PC-9 (cell line): ENCODE measurements around the gene GBP5. TPM values are rescaled to one million over a fixed set of nuclear protein-coding genes. Genes with fewer than 3 reads are reported as not detected.

Experiments
- BruUV-seq: library from RNA; stranded (reverse); fragments of 400-500 nt; replicated peaks from 2 replicates; lab custom pipeline; 2021; lab: Mats Ljungman, UMichigan
- CTCF ChIA-PET: fragments of 300-600 bp; sonication (Branson Sonifier 250); formaldehyde crosslinking; loops from one replicate; lab custom pipeline; 2022; ENCODE audit warnings: antibody characterized with exemption; lab: Charles Lee
- POLR2A ChIA-PET: fragments of 300-600 bp; sonication (Branson Sonifier 250); formaldehyde crosslinking; loops from one replicate; lab custom pipeline; 2022; ENCODE audit warnings: antibody characterized with exemption; ENCODE audit not compliant: unreplicated experiment; lab: Charles Lee
- DNase-seq, 2 experiments: peaks; one replicate each; pipeline versions ENCODE4 v3.0.0 to v3.0.0-alpha.2; 2015 to 2022; ENCODE audit warnings: mixed read lengths in 1 of 2
- H2AFZ ChIP-seq: fragments of 200-600 bp; sonication (generic); 2 replicates; pipeline ENCODE4 v1.8.1; 2017; ENCODE audit warnings: antibody characterized with exemption
- H3F3A ChIP-seq: fragments of 200-600 bp; sonication (generic); 2 replicates; pipeline ENCODE4 v1.8.1; 2017; ENCODE audit warnings: antibody characterized with exemption, mild to moderate bottlenecking, low read depth; ENCODE audit not compliant: insufficient read depth
- H3K27ac ChIP-seq: fragments of 200-600 bp; sonication (generic); 2 replicates; pipeline ENCODE4 v1.6.1; 2016; ENCODE audit warnings: mixed run types
- H3K27me3 ChIP-seq: fragments of 200-600 bp; sonication (generic); 2 replicates; pipeline ENCODE4 v1.6.1; 2016; ENCODE audit warnings: low read depth, mixed run types; ENCODE audit not compliant: insufficient read depth
- H3K36me3 ChIP-seq: fragments of 200-600 bp; sonication (generic); 2 replicates; pipeline ENCODE4 v1.6.1; 2016; ENCODE audit warnings: low read depth, mixed run types
- H3K4me1 ChIP-seq: fragments of 200-600 bp; sonication (generic); replicated peaks from 2 replicates; pipeline ENCODE4 v1.6.1; 2016; ENCODE audit warnings: mixed run types; ENCODE audit not compliant: insufficient read depth
- H3K4me2 ChIP-seq: fragments of 200-600 bp; sonication (generic); 2 replicates; pipeline ENCODE4 v1.6.1; 2017; ENCODE audit warnings: mixed run types
- H3K4me3 ChIP-seq: fragments of 200-600 bp; sonication (generic); 2 replicates; pipeline ENCODE4 v1.6.1; 2016; ENCODE audit warnings: mixed run types
- H3K79me2 ChIP-seq: fragments of 200-600 bp; sonication (generic); 2 replicates; pipeline ENCODE4 v1.6.1; 2017; ENCODE audit warnings: low read depth, mixed run types
- H3K9me2 ChIP-seq: fragments of 200-600 bp; sonication (generic); 2 replicates; pipeline ENCODE4 v1.8.1; 2017; ENCODE audit warnings: mild to moderate bottlenecking; ENCODE audit not compliant: insufficient read depth
- H3K9me3 ChIP-seq: fragments of 200-600 bp; sonication (generic); 2 replicates; pipeline ENCODE4 v1.8.1; 2016; ENCODE audit warnings: low read depth; ENCODE audit not compliant: insufficient read depth
- H4K20me1 ChIP-seq: fragments of 200-600 bp; sonication (generic); 2 replicates; pipeline ENCODE4 v1.8.1; 2017; ENCODE audit not compliant: insufficient read depth
- EZH2 ChIP-seq: fragments of 200-600 bp; sonication (generic); IDR thresholded peaks from 2 replicates; pipeline ENCODE4 v1.8.0; 2017; ENCODE audit warnings: antibody characterized with exemption, low read depth
- intact Hi-C: fragments of 100-400 bp; cut with micrococcal nuclease; formaldehyde crosslinking; loops from one replicate; pipeline ENCODE4 v1.10.0; 2022; ENCODE audit not compliant: unreplicated experiment
- total RNA-seq: library from RNA; stranded (reverse); gene quantifications from 2 replicates; pipeline ENCODE4 v1.2.3, GENCODE V29; 2021
- TF ChIP-seq, protein P1 (sequence below): fragments of 200-600 bp; sonication (generic); conservative IDR thresholded peaks from 2 replicates; pipeline ENCODE4 v1.6.1; 2017; ENCODE audit warnings: mixed run types, antibody characterized with exemption, mild to moderate bottlenecking, moderate library complexity

The GBP5 gene
- total RNA-seq, 1 experiment from 2014 or later, result not detected

DNA sequence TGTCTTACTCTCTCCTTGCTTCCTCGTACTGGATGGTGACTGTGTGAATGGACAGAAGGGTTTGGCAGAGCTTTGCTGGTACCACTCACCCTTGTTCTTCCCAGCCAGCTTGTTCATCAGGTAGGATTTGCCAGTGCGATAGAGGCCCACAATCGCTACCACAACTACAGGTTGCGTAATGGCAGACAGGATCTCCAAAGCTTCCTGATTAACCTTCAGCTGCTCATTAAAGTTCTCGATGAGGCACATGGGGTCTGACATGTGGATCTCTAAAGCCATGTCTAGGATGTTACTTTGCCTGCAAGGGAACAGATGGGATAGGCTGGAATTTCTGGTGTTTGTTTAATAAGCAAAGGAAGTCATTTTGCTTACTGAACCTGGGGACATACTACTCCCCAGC is 3.4 kb downstream of the GBP5 start:
- H3F3A ChIP-seq, result no peaks in the 10 kb centered on the region
- no peaks in the 10 kb centered on the region for H3K79me2 ChIP-seq
- no peaks in the 10 kb centered on the region for H3K9me3 ChIP-seq
- H2AFZ ChIP-seq, result no peak overlapping the region
- H3K27ac ChIP-seq, result no peak overlapping the region
- ChIA-PET CTCF (no interaction called here), POLR2A (no interaction called here)
- intact Hi-C loops, result no loop called here
- no TSS peak for BruUV-seq
- no peak overlapping the region for H3K4me2 ChIP-seq
- peak in 1 of 2 experiments; percentile 16 for DNase-seq
- H4K20me1 ChIP-seq, result no peaks in the 10 kb centered on the region
- no peaks in the 10 kb centered on the region for H3K9me2 ChIP-seq
- H3K27me3 ChIP-seq, result no peaks in the 10 kb centered on the region
- TF ChIP-seq, protein P1, sequence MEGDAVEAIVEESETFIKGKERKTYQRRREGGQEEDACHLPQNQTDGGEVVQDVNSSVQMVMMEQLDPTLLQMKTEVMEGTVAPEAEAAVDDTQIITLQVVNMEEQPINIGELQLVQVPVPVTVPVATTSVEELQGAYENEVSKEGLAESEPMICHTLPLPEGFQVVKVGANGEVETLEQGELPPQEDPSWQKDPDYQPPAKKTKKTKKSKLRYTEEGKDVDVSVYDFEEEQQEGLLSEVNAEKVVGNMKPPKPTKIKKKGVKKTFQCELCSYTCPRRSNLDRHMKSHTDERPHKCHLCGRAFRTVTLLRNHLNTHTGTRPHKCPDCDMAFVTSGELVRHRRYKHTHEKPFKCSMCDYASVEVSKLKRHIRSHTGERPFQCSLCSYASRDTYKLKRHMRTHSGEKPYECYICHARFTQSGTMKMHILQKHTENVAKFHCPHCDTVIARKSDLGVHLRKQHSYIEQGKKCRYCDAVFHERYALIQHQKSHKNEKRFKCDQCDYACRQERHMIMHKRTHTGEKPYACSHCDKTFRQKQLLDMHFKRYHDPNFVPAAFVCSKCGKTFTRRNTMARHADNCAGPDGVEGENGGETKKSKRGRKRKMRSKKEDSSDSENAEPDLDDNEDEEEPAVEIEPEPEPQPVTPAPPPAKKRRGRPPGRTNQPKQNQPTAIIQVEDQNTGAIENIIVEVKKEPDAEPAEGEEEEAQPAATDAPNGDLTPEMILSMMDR, result no peak
- TF ChIP-seq EZH2, result no peak
- no peak overlapping the region for H3K4me3 ChIP-seq
- no peaks in the 10 kb centered on the region for H3K4me1 ChIP-seq
- no peaks in the 10 kb centered on the region for H3K36me3 ChIP-seq

DNA sequence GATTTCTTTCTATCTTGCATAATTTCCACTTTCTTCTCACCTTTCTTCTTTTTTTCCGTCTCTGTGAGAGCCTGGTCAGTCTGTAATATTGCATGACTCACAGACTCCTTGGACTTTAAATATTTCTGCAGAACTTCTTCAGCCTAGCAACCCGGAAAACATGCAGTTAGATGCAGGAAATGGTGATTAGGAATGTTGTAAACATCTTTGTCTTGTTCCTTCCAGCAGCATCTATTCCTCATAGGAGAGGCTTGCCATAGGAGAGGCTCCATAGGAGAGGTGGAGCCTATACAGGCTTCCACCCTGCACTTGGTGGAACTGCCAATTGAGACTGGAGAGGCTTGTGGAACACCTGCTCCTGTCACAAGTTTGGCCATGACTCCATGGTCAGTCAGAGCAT is 10.0 kb downstream of the GBP5 start:
- no peaks in the 10 kb centered on the region for H3K9me2 ChIP-seq
- TF ChIP-seq, protein P1, result no peak
- TF ChIP-seq EZH2, result no peak
- no peaks in the 10 kb centered on the region for H3F3A ChIP-seq
- CTCF ChIA-PET, result no interaction called here
- intact Hi-C loops, result no loop called here
- POLR2A ChIA-PET, result no interaction called here
- no peaks in the 10 kb centered on the region; the same call in 1 of the 2 replicates for H3K4me1 ChIP-seq
- H3K4me3 ChIP-seq, result no peak overlapping the region
- no peaks in the 10 kb centered on the region for H3K27me3 ChIP-seq
- no peak overlapping the region for H2AFZ ChIP-seq
- peak in 1 of 2 experiments; percentile 47 for DNase-seq
- no peak overlapping the region for H3K27ac ChIP-seq
- H4K20me1 ChIP-seq, result no peaks in the 10 kb centered on the region
- BruUV-seq, result no TSS peak
- no peaks in the 10 kb centered on the region for H3K36me3 ChIP-seq
- no peaks in the 10 kb centered on the region for H3K9me3 ChIP-seq
- no peaks in the 10 kb centered on the region for H3K79me2 ChIP-seq
- H3K4me2 ChIP-seq, result no peak overlapping the region

DNA sequence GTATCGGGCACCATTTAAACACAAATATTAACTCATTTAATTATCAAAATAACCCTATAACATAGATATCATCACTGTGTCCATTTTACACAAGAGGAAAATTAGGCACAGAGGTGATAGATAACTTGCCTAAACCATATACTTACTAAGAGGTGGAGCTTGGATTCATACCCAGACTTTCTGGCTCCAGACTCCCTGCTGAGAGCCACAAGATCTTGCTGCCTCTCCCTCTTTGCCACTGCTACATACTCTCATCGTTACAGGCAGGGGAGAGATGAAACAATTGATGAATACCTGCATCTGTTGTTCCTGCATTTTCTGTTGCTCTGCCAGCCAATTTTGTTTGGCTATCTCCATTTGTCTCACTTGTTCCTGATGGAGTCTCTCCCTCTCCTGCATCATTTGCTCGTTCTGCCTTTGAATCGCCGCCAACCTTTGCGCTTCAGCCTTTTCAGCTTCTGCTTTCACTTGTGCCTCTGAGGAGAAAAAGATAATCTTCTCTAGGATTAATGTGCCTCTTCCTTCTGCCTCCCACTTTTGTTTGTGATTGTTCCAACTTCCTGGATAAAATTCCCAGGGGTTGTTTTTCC is 10.6 kb downstream of the GBP5 start:
- Histone ChIP-seq H3K4me1 (no peaks in the 10 kb centered on the region; the same call in 1 of the 2 replicates), H2AFZ (no peak overlapping the region), H3K4me2 (no peak overlapping the region), H3K27me3 (no peaks in the 10 kb centered on the region), H3K36me3 (no peaks in the 10 kb centered on the region), H3K9me3 (no peaks in the 10 kb centered on the region), H4K20me1 (no peaks in the 10 kb centered on the region), H3K27ac (no peak overlapping the region), H3K79me2 (no peaks in the 10 kb centered on the region), H3F3A (no peaks in the 10 kb centered on the region), H3K4me3 (no peak overlapping the region), H3K9me2 (no peaks in the 10 kb centered on the region)
- no peak for DNase-seq
- intact Hi-C loops, result no loop called here
- ChIA-PET POLR2A (no interaction called here), CTCF (no interaction called here)
- BruUV-seq, result no TSS peak
- TF ChIP-seq EZH2, result no peak
- TF ChIP-seq, protein P1, result no peak
